Omental fat pad (tissue), 4 donors: ENCODE data around the gene FLYWCH1. TPM values are rescaled to one million over a fixed set of nuclear protein-coding genes. Genes with fewer than 3 reads are reported as not detected.

Source experiments
- ATAC-seq: fragments of 150-250 bp; one replicate; pipeline ENCODE4 v1.9.1; 2016; ENCODE audit warnings: mild to moderate bottlenecking, moderate library complexity; ENCODE audit not compliant: low FRiP score
- DNase-seq: peaks from one replicate; pipeline ENCODE4 v3.0.0-alpha.2; 2019; ENCODE audit warnings: low spot score
- CTCF ChIP-seq, 3 donors: fragments of 450-650 bp; IDR thresholded peaks; one replicate each; pipeline ENCODE4 v1.5.1; 2016 to 2017; ENCODE audit warnings: antibody characterized with exemption in 3 of 3, mild to moderate bottlenecking in 3 of 3, moderate library complexity in 2 of 3
- small RNA-seq: library from RNA; depleted of rRNA; stranded (forward); fragments of <200 nt; gene quantifications from one replicate; pipeline ENCODE3, GENCODE V24; 2016
- total RNA-seq, 4 donors: library from RNA; depleted of rRNA; stranded (reverse); fragments of >200 nt; gene quantifications; one replicate each; pipeline ENCODE4 v1.1.0, GENCODE V29; 2016

Gene FLYWCH1
- total RNA-seq, 4 donors from 2014 or later = 14.8 to 45.6 (median 26.6) TPM

- no peak for ATAC-seq
- DNase-seq = no peak
- no peak for TF ChIP-seq CTCF (IDR thresholded peaks at IDR 0.05)
Observed at GRCh38 chr16:3000540-3000939, 88.8 kb downstream of the FLYWCH1 start.

Small RNAs within 50 kb of the gene (small RNA-seq; reads per million reads assigned to genes)
- 0.39 reads per million for gene LINC00514

Other genes starting within 250 kb of the FLYWCH1 start
- gene KCTD5, start 229.4 kb upstream of the FLYWCH1 start, total RNA-seq = 10 to 100 TPM; 10.9 to 21.1 (median 20.1) TPM
- gene PRSS27, start 191.7 kb upstream of the FLYWCH1 start, total RNA-seq = 1 to 10 TPM in 2 of 4 donors, under 1 TPM in 2; 0.65 to 1.2 (median 1.0) TPM
- gene SRRM2, start 159.3 kb upstream of the FLYWCH1 start, total RNA-seq = 100 to 1,000 TPM; 230 to 465 (median 368) TPM
- 100 to 1,000 TPM; 181 to 341 (median 323) TPM for gene ELOB, start 134.7 kb upstream of the FLYWCH1 start, total RNA-seq
- not detected for gene PRSS33, start 124.4 kb upstream of the FLYWCH1 start, total RNA-seq
- not detected for gene PRSS41, start 113.5 kb upstream of the FLYWCH1 start, total RNA-seq
- 1 to 10 TPM in 1 of 4 donors, under 1 TPM in 1, not detected in 2; 0.65 to 1.0 TPM for gene PRSS21, start 94.7 kb upstream of the FLYWCH1 start, total RNA-seq
- gene ZG16B, start 81.6 kb upstream of the FLYWCH1 start, total RNA-seq = 1 to 10 TPM in 1 of 4 donors, not detected in 3; 1.0 TPM
- not detected for gene PRSS22, start 53.8 kb upstream of the FLYWCH1 start, total RNA-seq
- gene FLYWCH2, start 28.7 kb upstream of the FLYWCH1 start, total RNA-seq = 10 to 100 TPM; 22.1 to 78.7 (median 37.3) TPM
- gene KREMEN2, start 52.3 kb downstream of the FLYWCH1 start, total RNA-seq = not detected
- 1 to 10 TPM; 1.9 to 6.8 (median 3.5) TPM for gene PAQR4, start 57.4 kb downstream of the FLYWCH1 start, total RNA-seq
- 1 to 10 TPM in 1 of 4 donors, under 1 TPM in 2, not detected in 1; 0.25 to 1.7 (median 0.79) TPM for gene PKMYT1, start 68.5 kb downstream of the FLYWCH1 start, total RNA-seq
- under 1 TPM in 2 of 4 donors, not detected in 2; 0.24 to 0.63 TPM for gene CLDN9, start 101.0 kb downstream of the FLYWCH1 start, total RNA-seq
- not detected for gene CLDN6, start 106.3 kb downstream of the FLYWCH1 start, total RNA-seq
- gene TNFRSF12A, start 108.4 kb downstream of the FLYWCH1 start, total RNA-seq = 100 to 1,000 TPM in 2 of 4 donors, 10 to 100 TPM in 1, 1 to 10 TPM in 1; 9.0 to 465 (median 94.3) TPM
- gene HCFC1R1, start 112.0 kb downstream of the FLYWCH1 start, total RNA-seq = 10 to 100 TPM in 3 of 4 donors, 1 to 10 TPM in 1; 8.5 to 20.6 (median 13.1) TPM
- 10 to 100 TPM; 15.7 to 33.9 (median 26.7) TPM for gene THOC6, start 112.1 kb downstream of the FLYWCH1 start, total RNA-seq
- under 1 TPM in 1 of 4 donors, not detected in 3; 0.47 TPM for gene BICDL2, start 125.0 kb downstream of the FLYWCH1 start, total RNA-seq
- gene MMP25, start 134.6 kb downstream of the FLYWCH1 start, total RNA-seq = 10 to 100 TPM in 1 of 4 donors, 1 to 10 TPM in 3; 1.2 to 38.8 (median 2.2) TPM
- 10 to 100 TPM; 16.5 to 73.0 (median 25.6) TPM for gene IL32, start 153.7 kb downstream of the FLYWCH1 start, total RNA-seq
- gene ZSCAN10, start 187.4 kb downstream of the FLYWCH1 start, total RNA-seq = under 1 TPM in 1 of 4 donors, not detected in 3; 0.28 TPM
- 10 to 100 TPM in 2 of 4 donors, 1 to 10 TPM in 2; 7.1 to 16.1 (median 9.7) TPM for gene ZNF205, start 200.7 kb downstream of the FLYWCH1 start, total RNA-seq
- 1 to 10 TPM; 1.8 to 4.1 (median 3.6) TPM for gene ZNF213, start 223.1 kb downstream of the FLYWCH1 start, total RNA-seq